Measurements from ENCODE around the gene LPCAT3. TPM values are rescaled to one million over a fixed set of nuclear protein-coding genes. Genes with fewer than 3 reads are reported as not detected.

LPCAT3 gene
- total and polyA plus RNA-seq, 2 of the 13 experiments (the other 11 are each of a cell fraction or from before 2014, with no cell fraction given), result 44.5 to 64.3 TPM

DNA sequence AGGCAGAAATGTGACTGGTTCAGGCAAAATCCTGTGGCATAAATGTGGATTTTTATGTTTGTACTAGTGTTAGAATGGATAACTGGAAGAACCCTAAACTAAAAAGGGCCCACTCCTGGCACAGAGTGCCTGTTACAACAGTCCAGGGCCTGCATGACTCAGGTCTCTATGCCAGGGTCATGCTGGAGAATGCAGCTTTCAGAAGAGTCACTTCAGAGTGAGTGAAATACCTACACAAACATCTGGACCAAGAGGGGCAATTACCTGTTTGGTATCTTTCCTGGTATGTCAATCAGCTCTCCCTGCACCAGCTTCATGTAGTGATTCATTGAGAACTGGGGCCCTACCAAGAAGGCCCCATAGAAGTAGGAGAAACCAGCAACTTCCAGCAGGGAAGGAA, 37.5 kb downstream of the LPCAT3 start (continued):
- TF ChIP-seq ZNF451 (CRISPR knock-in tag; IDR thresholded peaks at IDR 0.05), result no peak
- TF ChIP-seq, protein P1, sequence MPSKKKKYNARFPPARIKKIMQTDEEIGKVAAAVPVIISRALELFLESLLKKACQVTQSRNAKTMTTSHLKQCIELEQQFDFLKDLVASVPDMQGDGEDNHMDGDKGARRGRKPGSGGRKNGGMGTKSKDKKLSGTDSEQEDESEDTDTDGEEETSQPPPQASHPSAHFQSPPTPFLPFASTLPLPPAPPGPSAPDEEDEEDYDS (CRISPR knock-in tag; IDR thresholded peaks at IDR 0.05), result no peak
- no peak for TF ChIP-seq ZFP37 (CRISPR knock-in tag; IDR thresholded peaks at IDR 0.05; ENCODE audit: borderline replicate concordance)
- peak; percentile 65 for TF ChIP-seq FOSL2 (CRISPR knock-in tag; IDR thresholded peaks at IDR 0.05)
- TF ChIP-seq MYNN (CRISPR knock-in tag; IDR thresholded peaks at IDR 0.05; ENCODE audit: low read depth), result no peak
- no peak for TF ChIP-seq ETV6 (CRISPR knock-in tag; conservative IDR thresholded peaks at IDR 0.05)
- TF ChIP-seq, protein P2, sequence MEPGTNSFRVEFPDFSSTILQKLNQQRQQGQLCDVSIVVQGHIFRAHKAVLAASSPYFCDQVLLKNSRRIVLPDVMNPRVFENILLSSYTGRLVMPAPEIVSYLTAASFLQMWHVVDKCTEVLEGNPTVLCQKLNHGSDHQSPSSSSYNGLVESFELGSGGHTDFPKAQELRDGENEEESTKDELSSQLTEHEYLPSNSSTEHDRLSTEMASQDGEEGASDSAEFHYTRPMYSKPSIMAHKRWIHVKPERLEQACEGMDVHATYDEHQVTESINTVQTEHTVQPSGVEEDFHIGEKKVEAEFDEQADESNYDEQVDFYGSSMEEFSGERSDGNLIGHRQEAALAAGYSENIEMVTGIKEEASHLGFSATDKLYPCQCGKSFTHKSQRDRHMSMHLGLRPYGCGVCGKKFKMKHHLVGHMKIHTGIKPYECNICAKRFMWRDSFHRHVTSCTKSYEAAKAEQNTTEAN (CRISPR knock-in tag; conservative IDR thresholded peaks at IDR 0.05), result no peak
- TF ChIP-seq ZNF180 (CRISPR knock-in tag; IDR thresholded peaks at IDR 0.05; ENCODE audit: borderline replicate concordance, low read depth), result no peak
- no peak for TF ChIP-seq TGIF2 (CRISPR knock-in tag; IDR thresholded peaks at IDR 0.05)

DNA sequence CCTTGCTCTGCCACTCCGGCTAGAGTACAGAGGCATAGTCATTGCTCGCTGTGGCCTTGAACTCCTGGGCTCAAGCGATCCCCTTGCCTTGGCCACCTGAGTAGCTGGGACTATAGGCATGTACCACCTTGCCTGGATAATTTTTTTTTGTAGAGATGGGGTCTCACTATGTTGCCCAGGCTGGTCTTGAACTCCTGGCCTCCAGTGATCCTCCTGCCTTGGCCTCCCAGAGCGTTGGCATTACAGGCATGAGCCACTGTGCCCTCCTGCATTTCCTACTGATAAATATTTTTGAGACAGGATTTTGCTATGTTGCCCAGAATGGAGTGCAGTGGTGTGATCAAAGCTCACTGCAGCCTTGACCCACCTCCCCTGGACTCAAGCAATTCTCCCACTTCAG, 38.2 kb downstream of the LPCAT3 start:
- ATAC-seq, result no peak
- H3K9ac ChIP-seq (ENCODE audit: insufficient read depth, low read depth, low read length), result no peak overlapping the region
- H3K4me1 ChIP-seq (ENCODE audit: insufficient read depth, low read length), result peaks cover 64% of the 10 kb centered on the region
- BruUV-seq (replicated peaks), result no TSS peak
- no peaks in the 10 kb centered on the region for H4K20me1 ChIP-seq (ENCODE audit: insufficient read depth, low read length)
- FAIRE-seq, result no peak
- no peak for DNase-seq (ENCODE audit: low spot score)
- H3K4me2 ChIP-seq (ENCODE audit: low read depth, low read length), result peak overlapping the region; percentile 71
- H3K27ac ChIP-seq (ENCODE audit: extremely low read length, insufficient read depth, low read length), result peak overlapping the region; percentile 98
- no peak overlapping the region for H2AFZ ChIP-seq (ENCODE audit: low read length)
- ChIA-PET CTCF (ENCODE audit: low intra/inter-chr PET ratio, low total read pairs) (no interaction called here), POLR2A (interaction anchor here (1.1 to 5.4 kb wide), 6 partner anchors 8 to 144 kb away, joined by 3 to 65 read pairs (median 11); partner anchors contain the start of genes C12orf57, EMG1, LPCAT3 and PHB2)
- in situ Hi-C loops (cut with HindIII; ENCODE audit: extremely low pct_ligation_motif_present, low pct_unique_long_range_greater_than_20kb) (loop anchor here (5.0 kb wide), 1 partner anchor 37 kb away; the partner anchor contains the start of gene LPCAT3), intact Hi-C loops (cut with micrococcal nuclease; ENCODE audit: unreplicated experiment) (loop anchor here (2.0 kb wide), 1 partner anchor 39 kb away; the partner anchor contains the start of gene LPCAT3)
- 83% methylated on average over 4 of the region's 4 CpGs for WGBS (ENCODE audit: low lambda C conversion rate)
- H3K27me3 ChIP-seq (ENCODE audit: control insufficient read depth in 1 of 2, insufficient read depth in 2 of 2, low read length in 2 of 2), result no peaks in the 10 kb centered on the region
- H3K36me3 ChIP-seq (replicated peaks in 1 of 2; ENCODE audit: control insufficient read depth in 1 of 2, insufficient read depth in 2 of 2, low read length in 2 of 2), result peaks cover 8 to 34% of the 10 kb centered on the region in 2 experiments
- no peaks in the 10 kb centered on the region for H3K9me3 ChIP-seq (ENCODE audit: low read length)
- H3K79me2 ChIP-seq (ENCODE audit: insufficient read depth, low read length), result no peaks in the 10 kb centered on the region
- H3K4me3 ChIP-seq (replicated peaks in 1 of 3; ENCODE audit: insufficient read depth in 1 of 3, low read depth in 2 of 3, low read length in 3 of 3), result no peak overlapping the region; a peak in 1 of 6 replicates
- TF ChIP-seq ADNP (CRISPR knock-in tag; IDR thresholded peaks at IDR 0.05) (0 out of 2 replicates have a peak, but pooled peaks have one; percentile 23), HOXD1 (CRISPR knock-in tag; IDR thresholded peaks at IDR 0.05) (no peak), JUND (CRISPR knock-in tag; IDR thresholded peaks at IDR 0.05) (no peak), PHF20 (CRISPR knock-in tag; IDR thresholded peaks at IDR 0.05) (no peak), ZNF121 (CRISPR knock-in tag; IDR thresholded peaks at IDR 0.05) (peak; percentile 94), HHEX (CRISPR knock-in tag; IDR thresholded peaks at IDR 0.05) (no peak), CBX5 (CRISPR knock-in tag; IDR thresholded peaks at IDR 0.05; ENCODE audit: borderline replicate concordance) (no peak), ZMYM3 (CRISPR knock-in tag; IDR thresholded peaks at IDR 0.05) (0 out of 2 replicates have a peak, but pooled peaks have one; percentile 42), ZNF337 (CRISPR knock-in tag; IDR thresholded peaks at IDR 0.05; ENCODE audit: borderline replicate concordance, low read depth) (0 out of 2 replicates have a peak, but pooled peaks have one; percentile 1)
- TF ChIP-seq, protein P3, sequence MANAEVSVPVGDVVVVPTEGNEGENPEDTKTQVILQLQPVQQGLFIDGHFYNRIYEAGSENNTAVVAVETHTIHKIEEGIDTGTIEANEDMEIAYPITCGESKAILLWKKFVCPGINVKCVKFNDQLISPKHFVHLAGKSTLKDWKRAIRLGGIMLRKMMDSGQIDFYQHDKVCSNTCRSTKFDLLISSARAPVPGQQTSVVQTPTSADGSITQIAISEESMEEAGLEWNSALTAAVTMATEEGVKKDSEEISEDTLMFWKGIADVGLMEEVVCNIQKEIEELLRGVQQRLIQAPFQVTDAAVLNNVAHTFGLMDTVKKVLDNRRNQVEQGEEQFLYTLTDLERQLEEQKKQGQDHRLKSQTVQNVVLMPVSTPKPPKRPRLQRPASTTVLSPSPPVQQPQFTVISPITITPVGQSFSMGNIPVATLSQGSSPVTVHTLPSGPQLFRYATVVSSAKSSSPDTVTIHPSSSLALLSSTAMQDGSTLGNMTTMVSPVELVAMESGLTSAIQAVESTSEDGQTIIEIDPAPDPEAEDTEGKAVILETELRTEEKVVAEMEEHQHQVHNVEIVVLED (CRISPR knock-in tag; IDR thresholded peaks at IDR 0.05; ENCODE audit: borderline replicate concordance), result no peak
- TF ChIP-seq, protein P4, sequence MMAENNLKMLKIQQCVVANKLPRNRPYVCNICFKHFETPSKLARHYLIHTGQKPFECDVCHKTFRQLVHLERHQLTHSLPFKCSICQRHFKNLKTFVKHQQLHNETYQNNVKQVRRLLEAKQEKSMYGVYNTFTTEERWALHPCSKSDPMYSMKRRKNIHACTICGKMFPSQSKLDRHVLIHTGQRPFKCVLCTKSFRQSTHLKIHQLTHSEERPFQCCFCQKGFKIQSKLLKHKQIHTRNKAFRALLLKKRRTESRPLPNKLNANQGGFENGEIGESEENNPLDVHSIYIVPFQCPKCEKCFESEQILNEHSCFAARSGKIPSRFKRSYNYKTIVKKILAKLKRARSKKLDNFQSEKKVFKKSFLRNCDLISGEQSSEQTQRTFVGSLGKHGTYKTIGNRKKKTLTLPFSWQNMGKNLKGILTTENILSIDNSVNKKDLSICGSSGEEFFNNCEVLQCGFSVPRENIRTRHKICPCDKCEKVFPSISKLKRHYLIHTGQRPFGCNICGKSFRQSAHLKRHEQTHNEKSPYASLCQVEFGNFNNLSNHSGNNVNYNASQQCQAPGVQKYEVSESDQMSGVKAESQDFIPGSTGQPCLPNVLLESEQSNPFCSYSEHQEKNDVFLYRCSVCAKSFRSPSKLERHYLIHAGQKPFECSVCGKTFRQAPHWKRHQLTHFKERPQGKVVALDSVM (CRISPR knock-in tag; IDR thresholded peaks at IDR 0.05), result peak; percentile 85

All from HepG2 (cell line).